Heart left ventricle (tissue), 16 donors: Measurements from ENCODE around the gene YDJC. TPM values are rescaled to one million over a fixed set of nuclear protein-coding genes. Genes with fewer than 3 reads are reported as not detected.
"Not testable (repeated sequence)": the region's sequence is repeated elsewhere in the genome, so short reads cannot be mapped to it uniquely, and the experiment has no call there.

ENCODE experiments used
- ATAC-seq, 4 donors: fragments of 200-7000 bp; cut with Tn5 transposase; one replicate each; pipeline ENCODE4 v1.9.1; 2020 to 2022; ENCODE audit warnings: moderate library complexity in 4 of 4, mild to moderate bottlenecking in 3 of 4, moderate number of reproducible peaks in 1 of 4
- DNase-seq, 5 donors: peaks; one replicate each; pipeline ENCODE4 v3.0.0-alpha.2; 2020
- H3K27ac ChIP-seq, 12 donors: fragments of 200-600 bp; sonication (generic) in 4 of 12; one replicate each; pipeline versions ENCODE4 v1.5.0 to v1.8.0; 2016 to 2022; ENCODE audit warnings: mild to moderate bottlenecking in 2 of 12
- H3K27me3 ChIP-seq, 9 donors: fragments of 200-600 bp; sonication (generic) in 2 of 9; one replicate each; pipeline versions ENCODE4 v1.5.1 to v1.8.0; 2016 to 2022; ENCODE audit warnings: mild to moderate bottlenecking in 3 of 9
- H3K36me3 ChIP-seq, 9 donors: fragments of 200-600 bp; sonication (generic) in 2 of 9; one replicate each; pipeline versions ENCODE4 v1.5.0 to v1.8.0; 2018 to 2022; ENCODE audit warnings: mild to moderate bottlenecking in 2 of 9
- H3K4me1 ChIP-seq, 12 donors: fragments of 200-600 bp; sonication (generic) in 4 of 12; one replicate each; pipeline versions ENCODE4 v1.5.0 to v1.8.0; 2016 to 2022; ENCODE audit warnings: mild to moderate bottlenecking in 3 of 12
- H3K4me3 ChIP-seq, 12 donors: fragments of 200-600 bp; sonication (generic) in 4 of 12; one replicate each; pipeline versions ENCODE4 v1.5.0 to v1.8.0; 2017 to 2022; ENCODE audit warnings: mild to moderate bottlenecking in 9 of 12, moderate library complexity in 4 of 12
- H3K9me3 ChIP-seq, 12 donors: fragments of 200-600 bp; sonication (generic) in 4 of 12; one replicate each; pipeline versions ENCODE4 v1.5.0 to v1.8.0; 2016 to 2022; ENCODE audit warnings: mild to moderate bottlenecking in 1 of 12
- CTCF ChIP-seq, 12 donors: fragments of 200-600 bp; sonication (generic) in 4 of 12; IDR thresholded peaks; one replicate each; pipeline versions ENCODE4 v1.5.0 to v1.8.0; 2018 to 2022; ENCODE audit warnings: antibody characterized with exemption in 12 of 12, mild to moderate bottlenecking in 5 of 12
- POLR2A ChIP-seq, 2 donors: fragments of 450-650 bp; IDR thresholded peaks; one replicate each; pipeline ENCODE4 v1.6.1; 2017; ENCODE audit warnings: antibody characterized with exemption in 2 of 2, mild to moderate bottlenecking in 2 of 2, moderate library complexity in 2 of 2
- WGBS, 4 donors: extraction: QIAGEN DNeasy Blood & Tissue Kit in 2 of 4; methylation state at CpG; one replicate each; pipeline versions ENCODE4 v1.1.5 to v1.1.7; 2013 to 2018; 5-methylcytosine and 5-hydroxymethylcytosine counted together
- intact Hi-C, 10 donors: fragments of 100-400 bp; cut with DNase I; formaldehyde crosslinking; loops; one replicate each; pipeline versions ENCODE4 v1.11.1 to v1.14.2; 2022
- polyA plus RNA-seq, 2 donors: library from polyadenylated mRNA; stranded (reverse); fragments of 200-250 nt; gene quantifications; one replicate each; pipeline ENCODE4 v1.2.3, GENCODE V29; 2013
- total RNA-seq, 9 donors: library from RNA; depleted of rRNA in 2 of 9; stranded (reverse); fragments of >200 nt in 2 of 9; fragmentation: NEBNext Ultra II Directional in 3 of 9; extraction: Animal tissue kit (Norgen Biotek cat#: 25700) in 3 of 9; gene quantifications; one replicate each; pipeline versions ENCODE4 v1.1.0 to v1.2.4, GENCODE V29; 2016 to 2023
- donor health status: ischemic (EF 13 %, LVEDD 7.1; RV severe dilation, severe dysfunction).
- donor health status: healthy with polysubstance abuse.
- donor health status: DM: no; HTN: yes; CAD: no.
- donor health status: DM: no; HTN: no; CAD: no.
- donor health status: ischemic (EF 25% LVEDD 6.9; RV normal size, moderate dysfunction).
- donor health status: ischemic (EF 25% LVEDD 5.7; RV mildly dilated, moderate dysfunction).
- donor health status: healthy.
- donor health status: DM: yes; HTN: yes; CAD: no.
- donor health status: ischemic (EF 35%, LVEDD 5.7; RV mildly dilated, moderate dysfunction).
- donor health status: nonischemic (EF 11% LVEDD 7.7; RV severe dilation, severe dysfunction).
- donor health status: DM: yes; HTN: yes; CAD: no.
- donor health status: PGD.
- donor health status: ischemic (EF 29% LVEDD 5.4; RV normal size, mild dysfunction).
- donor health status: nonischemic (EF 23%, LVEDD 6.1; RV moderate dilation, normal function).

YDJC gene
- total and polyA plus RNA-seq, 11 donors = 3.0 to 19.8 (median 5.5) TPM

DNA sequence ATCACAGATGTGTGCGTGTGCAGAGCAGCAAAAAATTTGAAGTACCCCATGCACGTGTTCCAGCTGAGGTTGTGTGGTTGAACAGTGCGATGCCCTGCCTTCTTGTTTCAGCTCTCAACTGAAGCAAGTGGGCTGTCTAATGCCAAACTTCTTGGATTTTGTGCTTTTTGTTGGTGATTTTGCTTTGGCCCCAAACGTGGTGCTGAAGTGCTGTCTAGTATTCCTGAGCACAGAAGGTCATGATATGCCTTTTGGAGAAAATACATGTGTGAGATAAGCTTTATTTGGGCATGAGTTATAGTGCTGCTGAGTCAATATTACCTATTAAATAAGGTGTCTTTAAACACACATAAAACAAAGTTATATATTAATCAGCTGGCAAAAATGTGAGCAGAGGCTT is 14.1 kb downstream of the YDJC start:
- intact Hi-C loops = no loop called here

DNA sequence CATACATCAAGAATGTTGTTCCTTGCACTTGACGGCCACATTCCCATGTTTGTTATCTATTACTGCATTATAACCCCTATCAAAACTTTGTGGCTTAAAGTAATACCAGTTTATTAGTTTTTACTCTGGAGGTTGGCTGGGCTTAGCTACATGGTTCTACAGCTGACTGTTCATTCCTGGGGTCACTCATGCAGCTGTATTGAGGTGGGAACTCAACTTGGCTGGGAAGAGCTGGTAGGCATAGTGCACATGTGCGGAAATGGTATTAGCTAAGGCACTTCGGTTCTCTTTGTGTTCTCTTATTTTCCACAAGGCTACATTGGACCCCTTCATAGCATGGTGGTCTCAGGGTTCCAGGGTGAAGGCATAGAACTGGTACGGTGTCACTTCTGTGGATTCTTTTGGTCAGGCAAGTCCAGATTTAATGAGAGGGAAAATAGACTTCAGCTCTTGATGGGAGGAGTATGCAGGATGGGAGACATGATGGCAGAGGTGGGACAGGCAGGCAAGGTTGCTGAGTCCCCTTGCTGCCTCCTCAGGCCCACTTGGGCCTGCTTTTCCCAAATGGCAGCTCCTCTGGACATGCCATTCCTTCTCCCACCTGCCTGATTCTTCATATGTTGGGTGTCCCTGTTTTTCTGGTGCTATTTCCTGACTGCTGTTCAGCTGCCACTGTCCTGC is 16.1 kb downstream of the YDJC start:
- no peaks in the 10 kb centered on the region for H3K27me3 ChIP-seq
- WGBS, 4 donors = 70 to 96% (median 89%) methylated on average over 4 of the region's 4 CpGs
- peaks cover 0 to 7% (median 0%) of the 10 kb centered on the region in 12 donors for H3K4me1 ChIP-seq
- no peak for ATAC-seq
- TF ChIP-seq POLR2A (IDR thresholded peaks at IDR 0.05) (no peak), CTCF (IDR thresholded peaks at IDR 0.05) (no peak)
- no peak for DNase-seq
- intact Hi-C loops = no loop called here
- H3K27ac ChIP-seq = no peak overlapping the region
- H3K4me3 ChIP-seq = no peak overlapping the region
- no peaks in the 10 kb centered on the region for H3K9me3 ChIP-seq
- peaks cover 0 to 66% (median 41%) of the 10 kb centered on the region in 9 donors for H3K36me3 ChIP-seq

More for the DNA sequence above, 14.1 kb downstream of the YDJC start:
- Histone ChIP-seq H3K9me3 (no peaks in the 10 kb centered on the region), H3K27ac (no peak overlapping the region), H3K36me3 (peaks cover 0 to 55% (median 39%) of the 10 kb centered on the region in 9 donors), H3K4me1 (peaks cover 0 to 12% (median 2%) of the 10 kb centered on the region in 12 donors), H3K27me3 (no peaks in the 10 kb centered on the region), H3K4me3 (no peak overlapping the region)
- WGBS, 4 donors = 75 to 77% (median 77%) methylated on average over 4 of the region's 4 CpGs
- ATAC-seq (no peak), DNase-seq (peak in 1 of 5 donors; percentile 3)
- TF ChIP-seq CTCF (IDR thresholded peaks at IDR 0.05) = no peak
- no peak for TF ChIP-seq POLR2A (IDR thresholded peaks at IDR 0.05)

- DNase-seq (no peak), ATAC-seq (no peak)
- intact Hi-C loops = no loop called here
- no peaks in the 10 kb centered on the region for H3K9me3 ChIP-seq
- H3K36me3 ChIP-seq = peaks cover 0 to 61% (median 41%) of the 10 kb centered on the region in 9 donors
- H3K4me3 ChIP-seq = no peak overlapping the region
- TF ChIP-seq CTCF (IDR thresholded peaks at IDR 0.05) (no peak), POLR2A (IDR thresholded peaks at IDR 0.05) (no peak)
- H3K27ac ChIP-seq = no peak overlapping the region
- 86 to 91% (median 88%) methylated on average over 7 of the region's 7 CpGs for WGBS, 4 donors
- H3K4me1 ChIP-seq = peaks cover 0 to 13% (median 0%) of the 10 kb centered on the region in 12 donors
- no peaks in the 10 kb centered on the region for H3K27me3 ChIP-seq
Measured at GRCh38 chr22:21612858-21613257, 17.0 kb downstream of the YDJC start.

- no peaks in the 10 kb centered on the region for H3K27me3 ChIP-seq
- H3K4me3 ChIP-seq = no peak overlapping the region
- H3K27ac ChIP-seq = no peak overlapping the region
- no peaks in the 10 kb centered on the region for H3K9me3 ChIP-seq
- WGBS, 4 donors = 83 to 89% (median 86%) methylated on average over 4 of the region's 4 CpGs
- no peak for DNase-seq
- intact Hi-C loops = no loop called here
- no peak for TF ChIP-seq CTCF (IDR thresholded peaks at IDR 0.05)
- no peak for TF ChIP-seq POLR2A (IDR thresholded peaks at IDR 0.05)
- ATAC-seq = no peak
- peaks cover 0 to 58% (median 41%) of the 10 kb centered on the region in 9 donors for H3K36me3 ChIP-seq
- peaks cover 0 to 19% (median 2%) of the 10 kb centered on the region in 12 donors for H3K4me1 ChIP-seq
Measured at GRCh38 chr22:21611210-21611977, 18.4 kb downstream of the YDJC start.

- not testable (repeated sequence) for H3K27me3 ChIP-seq, H3K9me3 ChIP-seq, DNase-seq, H3K27ac ChIP-seq, H3K4me3 ChIP-seq, ATAC-seq
- Histone ChIP-seq H3K36me3 (peaks cover 0 to 47% (median 36%) of the 10 kb centered on the region in 9 donors), H3K4me1 (peaks cover 0 to 24% (median 0%) of the 10 kb centered on the region in 12 donors)
- intact Hi-C loops = loop anchor here in 1 of 10 donors (5.0 kb wide), 1 partner anchor 37 kb away; no protein-coding TSS in a partner anchor
- 95 to 98% (median 96%) methylated on average over 11 of the region's 11 CpGs for WGBS, 4 donors
Measured at GRCh38 chr22:21609556-21610157, 20.2 kb downstream of the YDJC start.
